Measurements from ENCODE around the gene DSE.

Gene DSE

DNA sequence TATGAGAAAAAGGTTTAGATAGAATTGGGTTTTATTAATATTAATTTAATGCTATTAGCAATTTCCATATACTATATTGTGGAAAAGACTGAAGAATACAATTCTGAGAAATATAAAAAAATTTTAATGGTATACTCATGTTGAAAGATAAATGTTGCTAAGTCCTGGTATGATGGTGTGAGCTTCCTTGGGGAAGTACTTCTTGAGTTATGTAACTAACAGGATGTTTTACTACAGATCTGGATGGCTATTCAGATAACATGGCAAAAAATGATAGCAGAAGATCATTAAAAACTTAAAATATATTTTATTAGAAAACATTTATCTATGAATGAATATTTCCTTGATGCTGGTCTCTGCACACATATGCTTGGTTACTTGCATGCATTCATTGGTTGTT is 66.9 kb downstream of the DSE start:
- no peak for TF ChIP-seq YY1 (IDR thresholded peaks at IDR 0.05; ENCODE audit: low read depth)
- no peak for TF ChIP-seq ZBTB7A (IDR thresholded peaks at IDR 0.05; ENCODE audit: low read depth)
- no peak for TF ChIP-seq FOXM1 (IDR thresholded peaks at IDR 0.05; ENCODE audit: borderline replicate concordance, low read depth)
- no peak for TF ChIP-seq NFIC (IDR thresholded peaks at IDR 0.05)
- TF ChIP-seq, protein P1, sequence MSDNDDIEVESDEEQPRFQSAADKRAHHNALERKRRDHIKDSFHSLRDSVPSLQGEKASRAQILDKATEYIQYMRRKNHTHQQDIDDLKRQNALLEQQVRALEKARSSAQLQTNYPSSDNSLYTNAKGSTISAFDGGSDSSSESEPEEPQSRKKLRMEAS (IDR thresholded peaks at IDR 0.05), result no peak
- TF ChIP-seq TAF1 (IDR thresholded peaks at IDR 0.05; ENCODE audit: low read depth), result no peak
- no peak for TF ChIP-seq CREB1 (IDR thresholded peaks at IDR 0.05; ENCODE audit: low read depth)
- no peak for TF ChIP-seq TCF12 (IDR thresholded peaks at IDR 0.05; ENCODE audit: low read depth)
- TF ChIP-seq, protein P2, sequence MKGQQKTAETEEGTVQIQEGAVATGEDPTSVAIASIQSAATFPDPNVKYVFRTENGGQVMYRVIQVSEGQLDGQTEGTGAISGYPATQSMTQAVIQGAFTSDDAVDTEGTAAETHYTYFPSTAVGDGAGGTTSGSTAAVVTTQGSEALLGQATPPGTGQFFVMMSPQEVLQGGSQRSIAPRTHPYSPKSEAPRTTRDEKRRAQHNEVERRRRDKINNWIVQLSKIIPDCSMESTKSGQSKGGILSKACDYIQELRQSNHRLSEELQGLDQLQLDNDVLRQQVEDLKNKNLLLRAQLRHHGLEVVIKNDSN (IDR thresholded peaks at IDR 0.05), result no peak

DNA sequence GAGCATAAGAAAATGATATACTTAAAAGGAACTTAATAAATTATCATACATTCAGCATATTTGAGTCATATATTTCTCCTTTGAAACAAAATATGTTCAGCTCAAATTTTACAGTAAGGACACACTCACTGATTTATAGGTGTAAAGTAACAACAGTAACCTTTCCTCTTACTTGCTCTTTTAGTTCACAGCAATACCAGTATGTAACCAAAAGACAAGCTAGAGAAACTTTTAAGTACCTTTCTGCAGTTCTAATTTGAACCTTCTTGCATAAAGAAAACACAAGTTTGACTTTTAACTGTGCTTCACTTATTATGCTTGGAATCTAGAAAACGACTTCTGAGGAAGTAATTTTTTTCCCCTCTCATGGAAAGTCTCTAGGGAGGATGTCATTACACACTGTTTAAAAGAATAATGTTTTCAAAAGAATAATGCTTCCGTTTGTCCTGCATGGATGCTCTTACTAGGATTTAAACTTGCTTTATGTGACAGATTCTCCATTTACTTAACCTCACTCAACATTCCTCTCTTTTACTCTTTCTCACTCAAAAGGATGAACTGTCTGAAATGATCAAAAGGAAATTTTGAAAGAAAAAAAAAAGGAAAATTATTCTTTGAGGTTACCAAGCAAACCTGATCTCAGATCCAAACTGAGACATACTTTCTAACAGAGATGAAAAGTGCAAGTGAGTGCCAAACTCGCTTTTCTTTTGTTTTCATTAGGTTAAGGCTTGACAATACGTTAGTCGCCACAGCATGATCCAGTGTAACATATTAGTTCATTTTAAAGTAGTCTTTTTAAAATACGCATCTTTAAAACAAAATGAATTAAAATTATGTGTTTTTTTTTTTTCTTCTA is 68.1 kb downstream of the DSE start:
- TF ChIP-seq FOXM1 (IDR thresholded peaks at IDR 0.05; ENCODE audit: borderline replicate concordance, low read depth), result no peak
- no peak for TF ChIP-seq CREB1 (IDR thresholded peaks at IDR 0.05; ENCODE audit: low read depth)
- TF ChIP-seq TEAD4 (IDR thresholded peaks at IDR 0.05), result no peak
- TF ChIP-seq, protein P3, sequence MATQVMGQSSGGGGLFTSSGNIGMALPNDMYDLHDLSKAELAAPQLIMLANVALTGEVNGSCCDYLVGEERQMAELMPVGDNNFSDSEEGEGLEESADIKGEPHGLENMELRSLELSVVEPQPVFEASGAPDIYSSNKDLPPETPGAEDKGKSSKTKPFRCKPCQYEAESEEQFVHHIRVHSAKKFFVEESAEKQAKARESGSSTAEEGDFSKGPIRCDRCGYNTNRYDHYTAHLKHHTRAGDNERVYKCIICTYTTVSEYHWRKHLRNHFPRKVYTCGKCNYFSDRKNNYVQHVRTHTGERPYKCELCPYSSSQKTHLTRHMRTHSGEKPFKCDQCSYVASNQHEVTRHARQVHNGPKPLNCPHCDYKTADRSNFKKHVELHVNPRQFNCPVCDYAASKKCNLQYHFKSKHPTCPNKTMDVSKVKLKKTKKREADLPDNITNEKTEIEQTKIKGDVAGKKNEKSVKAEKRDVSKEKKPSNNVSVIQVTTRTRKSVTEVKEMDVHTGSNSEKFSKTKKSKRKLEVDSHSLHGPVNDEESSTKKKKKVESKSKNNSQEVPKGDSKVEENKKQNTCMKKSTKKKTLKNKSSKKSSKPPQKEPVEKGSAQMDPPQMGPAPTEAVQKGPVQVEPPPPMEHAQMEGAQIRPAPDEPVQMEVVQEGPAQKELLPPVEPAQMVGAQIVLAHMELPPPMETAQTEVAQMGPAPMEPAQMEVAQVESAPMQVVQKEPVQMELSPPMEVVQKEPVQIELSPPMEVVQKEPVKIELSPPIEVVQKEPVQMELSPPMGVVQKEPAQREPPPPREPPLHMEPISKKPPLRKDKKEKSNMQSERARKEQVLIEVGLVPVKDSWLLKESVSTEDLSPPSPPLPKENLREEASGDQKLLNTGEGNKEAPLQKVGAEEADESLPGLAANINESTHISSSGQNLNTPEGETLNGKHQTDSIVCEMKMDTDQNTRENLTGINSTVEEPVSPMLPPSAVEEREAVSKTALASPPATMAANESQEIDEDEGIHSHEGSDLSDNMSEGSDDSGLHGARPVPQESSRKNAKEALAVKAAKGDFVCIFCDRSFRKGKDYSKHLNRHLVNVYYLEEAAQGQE (IDR thresholded peaks at IDR 0.05; ENCODE audit: low read depth), result no peak
- TF ChIP-seq EP300 (IDR thresholded peaks at IDR 0.05; ENCODE audit: borderline replicate concordance), result no peak
- no peak for TF ChIP-seq TCF12 (IDR thresholded peaks at IDR 0.05; ENCODE audit: low read depth)
- TF ChIP-seq ZBTB7A (IDR thresholded peaks at IDR 0.05; ENCODE audit: low read depth), result no peak
- TF ChIP-seq, protein P2 (IDR thresholded peaks at IDR 0.05), result no peak
- TF ChIP-seq RAD21 (IDR thresholded peaks at IDR 0.05; ENCODE audit: low read depth), result no peak
- no peak for TF ChIP-seq TAF1 (IDR thresholded peaks at IDR 0.05; ENCODE audit: low read depth)
- TF ChIP-seq NFIC (IDR thresholded peaks at IDR 0.05), result no peak
- TF ChIP-seq CEBPB (IDR thresholded peaks at IDR 0.05), result no peak
- TF ChIP-seq EGR1 (IDR thresholded peaks at IDR 0.05), result no peak
- no peak for TF ChIP-seq YY1 (IDR thresholded peaks at IDR 0.05; ENCODE audit: low read depth)
- TF ChIP-seq, protein P1 (IDR thresholded peaks at IDR 0.05), result no peak

DNA sequence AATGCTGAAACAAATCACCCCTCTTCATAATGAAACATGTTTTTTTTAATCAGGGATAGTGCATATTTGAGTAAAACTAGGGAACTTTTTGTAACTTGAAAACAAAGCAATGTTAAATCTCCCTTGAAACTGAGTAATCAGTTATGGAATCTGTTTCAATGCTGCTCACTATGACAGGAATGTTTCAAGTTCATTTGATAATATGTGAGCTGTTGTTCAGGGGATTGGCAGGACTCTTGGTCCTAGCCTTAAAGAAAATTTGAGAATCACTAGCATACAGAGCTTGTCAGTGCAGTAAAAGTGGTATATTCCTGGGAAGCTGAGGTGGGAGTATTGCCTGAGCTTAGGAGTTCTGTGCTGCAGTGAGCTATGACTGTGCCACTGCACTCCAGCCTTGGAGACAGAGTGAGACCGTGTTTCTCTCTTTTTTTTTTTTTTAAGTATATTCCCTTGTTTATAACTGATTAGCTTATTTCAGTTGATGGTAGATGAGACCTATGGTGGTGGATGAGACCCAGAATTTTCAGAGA is 68.8 kb downstream of the DSE start:
- TF ChIP-seq CREB1 (IDR thresholded peaks at IDR 0.05; ENCODE audit: low read depth) (no peak), YY1 (IDR thresholded peaks at IDR 0.05; ENCODE audit: low read depth) (no peak), EGR1 (IDR thresholded peaks at IDR 0.05) (no peak), FOXM1 (IDR thresholded peaks at IDR 0.05; ENCODE audit: borderline replicate concordance, low read depth) (no peak), TEAD4 (IDR thresholded peaks at IDR 0.05) (no peak)
- TF ChIP-seq, protein P1 (IDR thresholded peaks at IDR 0.05), result no peak
- TF ChIP-seq, protein P2 (IDR thresholded peaks at IDR 0.05), result no peak

DNA sequence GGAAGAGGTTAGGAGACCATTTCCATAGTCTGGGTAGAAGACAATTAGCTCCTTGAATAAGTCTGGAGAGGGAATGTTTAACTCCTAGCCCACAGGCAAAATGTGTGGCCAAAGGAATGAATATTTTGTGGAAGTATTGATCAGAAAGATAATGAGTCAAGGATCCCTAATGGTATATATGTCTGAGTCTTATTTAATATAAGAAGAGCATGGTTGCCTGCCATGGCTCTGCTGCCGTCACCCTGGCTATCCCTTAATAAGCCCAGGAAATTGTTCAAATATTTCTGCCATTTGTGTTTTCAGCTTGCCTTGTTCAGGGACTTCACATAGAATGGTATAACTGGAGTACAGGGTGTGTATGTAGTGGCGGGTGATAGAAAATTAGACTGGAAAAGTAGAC is 72.4 kb downstream of the DSE start:
- TF ChIP-seq YY1 (IDR thresholded peaks at IDR 0.05; ENCODE audit: low read depth), result no peak
- no peak for TF ChIP-seq EP300 (IDR thresholded peaks at IDR 0.05; ENCODE audit: borderline replicate concordance)
- TF ChIP-seq ZBTB7A (IDR thresholded peaks at IDR 0.05; ENCODE audit: low read depth), result no peak
- TF ChIP-seq TAF1 (IDR thresholded peaks at IDR 0.05; ENCODE audit: low read depth), result no peak
- TF ChIP-seq RAD21 (IDR thresholded peaks at IDR 0.05; ENCODE audit: low read depth), result no peak
- no peak for TF ChIP-seq EGR1 (IDR thresholded peaks at IDR 0.05)
- no peak for TF ChIP-seq TEAD4 (IDR thresholded peaks at IDR 0.05)
- TF ChIP-seq CREB1 (IDR thresholded peaks at IDR 0.05; ENCODE audit: low read depth), result no peak
- no peak for TF ChIP-seq NFIC (IDR thresholded peaks at IDR 0.05)
- TF ChIP-seq, protein P2 (IDR thresholded peaks at IDR 0.05), result no peak
- TF ChIP-seq, protein P3 (IDR thresholded peaks at IDR 0.05; ENCODE audit: low read depth), result no peak
- TF ChIP-seq FOXM1 (IDR thresholded peaks at IDR 0.05; ENCODE audit: borderline replicate concordance, low read depth), result no peak
